Activated T-helper 1 cell treated with anti-CD3 and anti-CD28 coated beads, Interleukin-12 subunit alpha, Interleukin-12 subunit beta, Interleukin-2, Interleukin-4 antibody, amounts not matched to agents 30 ng/mL and 10 ng/mL and 1 ng/mL, durations not matched to agents 14 hours and 24 hours and 36 hours (primary cell): ENCODE results near the gene URB2. TPM values are rescaled to one million over a fixed set of nuclear protein-coding genes. Genes with fewer than 3 reads are reported as not detected.

Source experiments
- DNase-seq: peaks from one replicate; pipeline ENCODE4 v3.0.0; 2021; ENCODE audit warnings: low spot score
- H3K27ac Mint-ChIP-seq: one replicate; pipeline ENCODE4 v1.8.0; 2021; ENCODE audit warnings: mild to moderate bottlenecking, mixed read lengths
- H3K27me3 Mint-ChIP-seq: one replicate; pipeline ENCODE4 v1.8.0; 2022; ENCODE audit warnings: mild to moderate bottlenecking, moderate library complexity, mixed read lengths; ENCODE audit not compliant: insufficient read depth
- H3K36me3 Mint-ChIP-seq: one replicate; pipeline ENCODE4 v1.8.0; 2021; ENCODE audit warnings: low read depth, mixed read lengths
- H3K4me1 Mint-ChIP-seq: one replicate; pipeline ENCODE4 v1.8.0; 2021; ENCODE audit warnings: low read depth, mixed read lengths
- H3K4me3 Mint-ChIP-seq: one replicate; pipeline ENCODE4 v1.8.0; 2021; ENCODE audit warnings: mild to moderate bottlenecking, moderate library complexity, mixed read lengths
- H3K9me3 Mint-ChIP-seq: one replicate; pipeline ENCODE4 v1.8.0; 2021; ENCODE audit warnings: mixed read lengths
- intact Hi-C: fragments of 100-400 bp; cut with micrococcal nuclease; formaldehyde crosslinking; loops from one replicate; pipeline ENCODE4 v1.15.1; 2024
- total RNA-seq: library from RNA; stranded (reverse); gene quantifications from 2 replicates; pipeline ENCODE4 v1.2.3, GENCODE V29; 2022

URB2 gene
- total RNA-seq, 1 donor from 2014 or later = 37.3 TPM

DNA sequence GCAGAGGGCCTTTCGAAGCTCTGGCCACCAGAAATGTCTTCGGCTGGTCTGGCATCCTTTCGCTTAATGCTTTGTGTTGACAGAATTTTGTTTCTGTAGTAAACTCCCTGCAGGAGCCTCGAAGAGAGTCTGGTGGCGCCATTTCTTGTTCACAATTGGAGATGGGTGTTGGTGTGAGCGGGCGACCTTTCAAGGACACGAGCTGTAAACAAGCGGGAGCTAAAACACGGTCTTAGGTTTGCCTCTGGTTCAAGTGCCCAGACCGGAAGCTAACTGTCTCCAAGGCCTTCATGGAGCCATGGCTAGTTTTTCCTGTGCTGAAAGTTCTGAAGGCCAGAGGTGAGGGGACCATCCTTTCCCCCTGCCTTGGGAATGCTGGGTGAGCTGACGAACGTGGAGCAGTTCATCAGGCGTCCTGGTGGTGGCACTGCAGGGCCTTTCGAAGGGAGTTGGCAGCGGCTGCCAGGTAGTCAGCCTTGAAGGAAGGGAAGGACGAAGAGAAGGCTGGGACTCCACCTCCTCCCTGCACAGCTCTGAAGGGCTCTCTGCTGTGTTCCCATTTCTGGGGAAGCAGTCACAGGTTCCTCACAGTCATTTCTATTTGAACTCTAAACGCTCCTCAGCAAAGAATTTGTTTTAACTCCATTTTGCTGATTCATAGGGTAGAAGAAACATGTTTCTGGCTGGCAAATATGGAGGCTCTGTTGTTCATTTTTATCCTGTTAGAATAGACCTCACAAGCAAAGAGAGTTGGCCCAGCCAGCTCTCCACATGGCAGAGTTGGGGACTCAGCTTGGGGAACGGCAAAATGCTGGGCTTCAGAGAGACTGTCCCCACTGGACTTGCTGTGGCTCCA is 35.2 kb downstream of the URB2 start:
- H3K27me3 Mint-ChIP-seq = no peaks in the 10 kb centered on the region
- H3K36me3 Mint-ChIP-seq = peaks cover 36% of the 10 kb centered on the region
- peaks cover 21% of the 10 kb centered on the region for H3K4me1 Mint-ChIP-seq
- peak; percentile 49 for DNase-seq
- H3K27ac Mint-ChIP-seq = no peak overlapping the region
- intact Hi-C loops = loop anchor here (1.0 to 5.0 kb wide), 7 partner anchors 196 to 649 kb away; no protein-coding TSS in a partner anchor
- no peaks in the 10 kb centered on the region for H3K9me3 Mint-ChIP-seq
- H3K4me3 Mint-ChIP-seq = no peak overlapping the region

DNA sequence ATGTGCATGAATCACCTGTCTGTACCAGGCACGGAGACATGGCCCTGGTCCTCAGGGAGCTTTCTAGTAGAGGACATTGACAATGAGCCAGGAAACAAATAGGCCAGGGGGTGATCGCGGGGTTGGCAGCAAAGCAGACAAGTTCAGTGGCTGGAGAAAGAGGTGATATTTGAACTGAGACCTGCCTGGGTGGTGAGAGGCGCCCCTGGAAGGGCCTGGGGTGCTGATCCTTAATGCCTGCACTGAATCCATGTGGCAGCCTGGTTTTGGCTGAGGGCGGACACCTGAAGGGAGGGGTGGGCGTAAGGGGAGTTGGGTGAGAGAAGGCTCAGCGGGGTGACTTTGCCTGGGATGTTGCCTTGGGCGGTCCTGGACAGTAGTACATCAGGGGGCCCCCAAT is 35.9 kb downstream of the URB2 start:
- intact Hi-C loops = loop anchor here (1.0 to 5.0 kb wide), 7 partner anchors 195 to 648 kb away; no protein-coding TSS in a partner anchor
- no peak for DNase-seq
- no peaks in the 10 kb centered on the region for H3K27me3 Mint-ChIP-seq
- no peak overlapping the region for H3K27ac Mint-ChIP-seq
- H3K36me3 Mint-ChIP-seq = peaks cover 36% of the 10 kb centered on the region
- H3K4me1 Mint-ChIP-seq = peaks cover 21% of the 10 kb centered on the region
- H3K9me3 Mint-ChIP-seq = no peaks in the 10 kb centered on the region
- no peak overlapping the region for H3K4me3 Mint-ChIP-seq

DNA sequence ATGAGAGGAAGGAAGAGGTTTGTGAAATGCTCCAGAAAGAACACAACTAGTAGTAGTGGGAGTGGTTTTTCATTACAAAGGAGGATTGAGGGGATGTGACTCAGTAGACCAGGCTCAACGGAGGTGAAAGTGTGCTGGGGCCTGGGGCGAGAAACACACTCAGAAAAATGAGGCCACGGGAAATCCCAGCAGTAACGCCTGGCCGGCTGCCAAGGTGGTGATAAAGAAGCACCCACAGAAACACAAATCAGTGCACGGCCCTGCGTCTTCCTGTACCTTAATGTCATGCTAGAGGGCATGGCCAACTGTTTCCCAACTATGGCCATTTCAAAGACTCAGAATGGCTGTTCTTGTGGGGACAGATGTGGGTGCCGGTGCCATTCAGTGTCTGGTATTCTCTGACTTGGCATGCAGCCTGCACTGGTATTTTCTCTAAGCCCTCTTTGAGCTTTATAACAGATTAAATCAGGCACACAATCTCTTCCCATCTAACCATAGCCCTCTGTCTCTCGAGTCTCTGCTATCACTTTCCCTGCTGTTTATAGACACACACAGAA is 38.2 kb downstream of the URB2 start:
- H3K4me1 Mint-ChIP-seq = peaks cover 6% of the 10 kb centered on the region

DNA sequence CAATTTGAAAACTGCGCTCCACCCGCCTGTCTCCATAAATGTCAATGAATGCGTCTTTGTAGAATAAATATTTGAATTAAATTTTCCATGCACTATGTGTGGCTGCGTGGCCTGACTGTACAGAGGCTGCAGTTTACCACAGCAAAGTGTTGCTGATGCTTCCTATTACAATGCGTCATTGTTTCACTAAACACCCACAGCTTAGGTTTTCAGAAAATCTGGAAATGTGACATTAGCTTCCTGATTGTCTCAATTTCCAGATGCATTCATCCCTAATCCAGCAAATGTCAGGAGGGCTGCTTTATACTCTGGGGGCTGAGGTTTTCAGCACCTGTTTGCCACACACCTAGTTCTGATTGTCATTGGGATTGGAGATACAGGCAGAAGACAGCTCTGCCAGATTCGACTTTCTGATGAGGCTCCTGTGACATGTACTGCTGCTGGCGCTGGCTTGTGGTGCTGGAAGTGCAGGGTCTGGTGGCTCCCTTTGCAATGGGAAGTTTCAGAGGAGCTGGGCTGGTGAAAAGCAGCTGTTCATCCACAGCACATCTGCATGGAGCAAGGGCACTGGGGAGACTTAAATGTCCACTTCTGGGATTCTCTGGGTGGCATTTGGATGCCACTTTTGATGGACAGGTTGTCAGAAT is 40.0 kb downstream of the URB2 start:
- DNase-seq = no peak
- peaks cover 15% of the 10 kb centered on the region for H3K36me3 Mint-ChIP-seq
- intact Hi-C loops = loop anchor here (2.0 kb wide), 1 partner anchor 27 kb away; no protein-coding TSS in a partner anchor
- no peaks in the 10 kb centered on the region for H3K27me3 Mint-ChIP-seq
- H3K9me3 Mint-ChIP-seq = no peaks in the 10 kb centered on the region
- H3K4me3 Mint-ChIP-seq = no peak overlapping the region
- no peak overlapping the region for H3K27ac Mint-ChIP-seq
- peaks cover 6% of the 10 kb centered on the region for H3K4me1 Mint-ChIP-seq

More for the DNA sequence above, 38.2 kb downstream of the URB2 start:
- H3K27ac Mint-ChIP-seq = no peak overlapping the region
- peak; percentile 29 for DNase-seq
- peaks cover 20% of the 10 kb centered on the region for H3K36me3 Mint-ChIP-seq
- H3K4me3 Mint-ChIP-seq = no peak overlapping the region
- H3K9me3 Mint-ChIP-seq = no peaks in the 10 kb centered on the region
- intact Hi-C loops = loop anchor here (1.0 to 5.0 kb wide), 8 partner anchors 29 to 608 kb away; no protein-coding TSS in a partner anchor
- H3K27me3 Mint-ChIP-seq = no peaks in the 10 kb centered on the region

DNA sequence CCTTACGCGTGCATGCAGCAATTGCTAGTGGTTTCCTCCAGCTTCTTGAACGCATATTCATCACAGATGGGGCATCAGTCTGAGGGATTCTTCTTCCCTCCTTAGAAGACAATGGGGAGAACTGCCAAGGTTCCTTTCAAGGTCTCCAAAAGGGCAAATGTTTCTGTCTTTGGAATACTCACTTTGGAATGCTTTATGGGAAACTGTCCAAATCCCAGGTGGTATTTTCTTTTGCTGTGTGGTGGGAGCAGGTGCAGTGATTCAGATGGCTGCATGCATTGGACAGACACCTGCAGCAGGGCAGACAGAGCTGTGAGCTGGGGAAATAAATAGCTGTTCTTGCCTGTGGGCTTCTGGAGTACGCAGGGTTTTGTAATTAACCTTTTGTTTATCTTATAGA is 40.5 kb downstream of the URB2 start:
- Mint-ChIP-seq H3K4me1 (peaks cover under 1% of the 10 kb centered on the region), H3K9me3 (no peaks in the 10 kb centered on the region), H3K27ac (no peak overlapping the region), H3K4me3 (no peak overlapping the region), H3K27me3 (no peaks in the 10 kb centered on the region), H3K36me3 (peaks cover 9% of the 10 kb centered on the region)
- DNase-seq = no peak
- intact Hi-C loops = no loop called here

DNA sequence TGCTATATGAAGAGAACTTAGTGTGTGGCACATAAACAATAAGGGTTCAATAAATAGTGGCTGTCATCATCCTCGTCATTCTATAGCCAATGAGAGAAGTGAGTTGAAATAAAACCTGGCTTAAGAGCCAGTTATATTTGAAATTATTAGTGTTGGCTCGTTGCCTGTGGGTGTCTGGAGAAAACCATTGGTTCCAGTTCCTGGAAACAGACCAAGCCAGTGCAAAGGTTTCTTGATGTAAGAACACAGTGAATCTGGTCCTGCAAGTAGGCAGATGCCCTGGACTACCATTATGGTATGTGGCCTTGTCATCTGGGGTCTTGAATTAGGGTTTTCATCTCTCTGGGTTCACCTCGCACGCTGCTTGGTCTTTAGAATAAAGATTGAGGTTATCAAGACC is 43.3 kb downstream of the URB2 start:
- Mint-ChIP-seq H3K4me1 (peaks cover 8% of the 10 kb centered on the region), H3K36me3 (no peaks in the 10 kb centered on the region), H3K4me3 (no peak overlapping the region), H3K9me3 (no peaks in the 10 kb centered on the region), H3K27me3 (peaks cover 2% of the 10 kb centered on the region), H3K27ac (no peak overlapping the region)
- intact Hi-C loops = no loop called here
- no peak for DNase-seq

DNA sequence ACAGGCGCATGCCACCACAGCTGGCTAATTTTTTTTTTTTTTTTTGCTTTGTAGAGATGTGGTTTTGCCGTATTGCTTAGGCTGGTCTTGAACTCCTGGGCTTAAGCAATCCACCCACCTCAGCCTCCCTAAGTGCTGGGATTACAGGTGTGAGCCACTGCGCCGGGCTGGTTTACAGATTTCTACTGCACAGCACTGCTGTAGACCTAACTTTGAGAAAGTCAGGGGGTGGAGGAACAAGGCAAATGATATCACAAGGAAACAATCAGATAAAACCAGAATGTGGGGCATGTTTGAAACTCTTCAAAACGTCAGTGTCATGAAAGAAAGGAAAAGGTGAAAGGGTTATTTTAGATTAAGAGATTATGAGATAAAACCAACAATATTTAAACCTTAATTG is 45.3 kb downstream of the URB2 start:
- Mint-ChIP-seq H3K4me1 (peaks cover 8% of the 10 kb centered on the region), H3K27ac (no peak overlapping the region), H3K36me3 (no peaks in the 10 kb centered on the region), H3K4me3 (no peak overlapping the region), H3K9me3 (no peaks in the 10 kb centered on the region), H3K27me3 (peaks cover 5% of the 10 kb centered on the region)
- no peak for DNase-seq
- intact Hi-C loops = no loop called here

DNA sequence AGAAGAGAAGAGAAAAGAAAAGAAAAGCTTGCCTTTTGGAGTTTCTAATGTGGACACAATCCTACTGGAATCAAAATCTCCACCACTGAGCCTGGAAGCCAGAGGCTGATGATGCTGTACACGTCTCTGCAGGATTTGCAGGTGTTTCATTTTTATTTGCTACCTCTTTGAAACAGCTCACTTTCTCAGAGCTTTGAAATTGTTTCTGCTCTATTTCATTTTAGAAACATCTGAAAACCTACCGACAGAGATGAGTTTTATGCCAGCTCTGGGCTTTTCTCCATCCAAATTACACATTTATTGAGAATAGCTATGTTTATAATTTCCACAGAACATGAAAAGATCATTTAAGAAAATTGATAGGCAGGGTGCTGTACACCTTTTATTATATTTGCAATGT is 46.2 kb downstream of the URB2 start:
- intact Hi-C loops = no loop called here
- Mint-ChIP-seq H3K36me3 (no peaks in the 10 kb centered on the region), H3K27ac (no peak overlapping the region), H3K4me3 (no peak overlapping the region), H3K27me3 (peaks cover 5% of the 10 kb centered on the region), H3K9me3 (no peaks in the 10 kb centered on the region), H3K4me1 (peaks cover 8% of the 10 kb centered on the region)
- no peak for DNase-seq

DNA sequence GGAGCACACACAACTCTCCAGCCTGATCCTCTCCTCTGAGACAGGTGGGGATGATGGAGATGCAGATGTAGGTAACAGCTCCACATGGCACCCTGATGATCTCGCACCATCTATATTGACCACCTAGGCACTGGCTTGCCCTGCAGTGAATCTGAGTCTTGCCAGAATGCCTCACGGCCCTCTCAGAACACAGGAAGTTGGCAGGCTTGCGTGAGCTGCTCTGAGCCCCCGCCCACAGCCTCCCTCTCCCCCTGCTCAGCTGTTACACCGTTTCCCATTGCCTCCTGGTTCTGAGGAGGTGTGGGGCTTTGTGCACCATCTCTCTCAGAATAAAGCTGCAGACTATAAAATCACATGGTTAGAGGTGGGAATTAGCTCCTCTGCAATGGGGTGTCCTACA is 48.0 kb downstream of the URB2 start:
- DNase-seq = no peak
- no peak overlapping the region for H3K4me3 Mint-ChIP-seq
- H3K36me3 Mint-ChIP-seq = no peaks in the 10 kb centered on the region
- intact Hi-C loops = no loop called here
- H3K27me3 Mint-ChIP-seq = peaks cover 10% of the 10 kb centered on the region
- no peak overlapping the region for H3K27ac Mint-ChIP-seq
- H3K4me1 Mint-ChIP-seq = peaks cover 8% of the 10 kb centered on the region
- no peaks in the 10 kb centered on the region for H3K9me3 Mint-ChIP-seq

DNA sequence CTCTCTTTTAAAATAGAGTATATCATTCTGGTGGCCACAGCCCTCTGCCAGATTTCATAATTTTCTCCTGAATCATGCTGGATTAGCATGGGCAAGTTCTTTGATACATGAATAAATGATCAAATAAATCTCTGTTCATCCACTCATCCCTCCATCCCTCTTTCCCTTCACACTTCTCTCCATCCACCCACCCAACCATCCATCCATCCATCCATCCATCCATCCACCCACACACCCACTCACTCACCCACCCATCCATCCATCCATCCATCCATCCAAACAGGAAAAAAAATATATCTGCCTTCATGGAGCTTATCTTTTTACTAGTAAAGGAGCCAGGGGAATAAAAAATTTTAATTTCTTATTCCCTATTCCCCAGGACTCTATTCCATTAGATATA is 49.3 kb downstream of the URB2 start:
- intact Hi-C loops = no loop called here
- Mint-ChIP-seq H3K4me1 (peaks cover 8% of the 10 kb centered on the region), H3K36me3 (no peaks in the 10 kb centered on the region), H3K27me3 (peaks cover 10% of the 10 kb centered on the region), H3K27ac (no peak overlapping the region), H3K9me3 (no peaks in the 10 kb centered on the region), H3K4me3 (no peak overlapping the region)
- no peak for DNase-seq

DNA sequence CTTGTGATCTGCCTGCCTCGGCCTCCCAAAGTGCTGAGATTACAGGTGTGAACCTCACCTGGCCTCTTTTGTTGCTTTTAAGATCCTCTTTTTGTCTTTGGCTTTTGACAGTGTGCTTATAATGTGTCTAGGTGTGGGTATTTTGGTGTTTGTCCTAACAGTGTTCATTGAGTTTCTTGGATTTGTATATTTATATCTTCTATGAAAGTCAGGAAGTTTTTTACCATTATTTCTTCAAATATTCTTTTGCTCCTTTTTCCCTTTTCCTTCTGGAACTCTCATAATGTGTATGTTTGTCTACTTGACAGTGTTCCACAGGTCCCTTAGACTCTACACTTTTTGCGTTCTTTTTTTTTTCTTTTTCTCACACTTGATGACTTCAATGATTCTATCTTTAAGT is 59.1 kb downstream of the URB2 start:
- Mint-ChIP-seq H3K27me3 (peaks cover 8% of the 10 kb centered on the region), H3K36me3 (peaks cover 3% of the 10 kb centered on the region), H3K4me3 (no peak overlapping the region), H3K9me3 (peaks cover 16% of the 10 kb centered on the region), H3K27ac (no peak overlapping the region), H3K4me1 (no peaks in the 10 kb centered on the region)
- no peak for DNase-seq
- intact Hi-C loops = no loop called here

DNA sequence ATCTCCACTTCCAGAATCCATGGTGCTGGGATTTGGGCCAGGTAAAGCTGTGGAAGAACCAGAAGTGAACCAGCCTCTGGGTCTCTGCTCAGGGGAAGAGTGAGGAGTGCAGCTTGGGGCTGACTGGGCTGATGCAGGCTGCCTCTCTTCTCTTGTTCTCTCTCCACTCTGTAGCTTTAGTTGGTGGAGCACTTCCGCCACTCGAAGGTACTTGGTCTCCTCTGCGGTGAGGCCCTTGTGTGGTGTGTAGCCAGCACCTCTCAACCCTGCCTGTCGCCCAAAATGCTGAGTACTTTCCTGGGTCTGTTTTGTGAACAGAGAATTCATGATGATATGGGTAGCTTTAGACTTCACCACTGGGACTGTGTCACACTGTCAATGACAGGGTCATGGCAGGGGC is 63.2 kb downstream of the URB2 start:
- Mint-ChIP-seq H3K4me3 (no peak overlapping the region), H3K27me3 (peaks cover 3% of the 10 kb centered on the region), H3K27ac (no peak overlapping the region), H3K9me3 (peaks cover 12% of the 10 kb centered on the region), H3K36me3 (peaks cover 3% of the 10 kb centered on the region), H3K4me1 (peaks cover 29% of the 10 kb centered on the region)
- intact Hi-C loops = no loop called here
- no peak for DNase-seq

DNA sequence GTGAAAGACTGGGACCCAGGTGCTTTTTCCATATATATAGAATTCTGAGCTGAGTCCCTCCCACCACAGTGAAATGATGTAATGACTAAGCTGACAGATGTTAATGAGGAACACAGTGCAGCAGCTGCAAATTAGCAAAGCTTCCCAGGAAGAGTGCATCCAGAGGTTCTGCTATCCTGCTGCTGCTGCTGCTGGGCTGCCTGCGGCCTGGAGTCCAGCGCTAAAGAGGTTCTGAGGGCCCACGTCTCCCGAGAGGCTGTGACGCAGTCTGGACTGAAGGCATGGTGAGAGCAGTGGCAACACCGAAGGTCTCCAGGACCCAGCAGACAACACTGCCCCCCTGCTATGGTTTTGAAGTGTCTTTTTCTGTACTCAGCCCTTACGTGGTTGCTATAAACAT is 63.9 kb downstream of the URB2 start:
- H3K9me3 Mint-ChIP-seq = peaks cover 12% of the 10 kb centered on the region
- peaks cover 3% of the 10 kb centered on the region for H3K36me3 Mint-ChIP-seq
- H3K4me1 Mint-ChIP-seq = peaks cover 29% of the 10 kb centered on the region
- no peak overlapping the region for H3K4me3 Mint-ChIP-seq
- DNase-seq = no peak
- intact Hi-C loops = no loop called here
- no peak overlapping the region for H3K27ac Mint-ChIP-seq
- H3K27me3 Mint-ChIP-seq = peaks cover 3% of the 10 kb centered on the region
